CD4-positive, alpha-beta T cell treated with Interleukin-1 beta for 1 hour (primary cell): ENCODE results near the gene FEM1B.
"Not testable (repeated sequence)": the region's sequence is repeated elsewhere in the genome, so short reads cannot be mapped to it uniquely, and the experiment has no call there.

Experiments used
- DNase-seq, 2 donors: peaks; one replicate each; pipeline ENCODE4 v3.0.0-alpha.2; 2020 to 2022

FEM1B gene

DNA sequence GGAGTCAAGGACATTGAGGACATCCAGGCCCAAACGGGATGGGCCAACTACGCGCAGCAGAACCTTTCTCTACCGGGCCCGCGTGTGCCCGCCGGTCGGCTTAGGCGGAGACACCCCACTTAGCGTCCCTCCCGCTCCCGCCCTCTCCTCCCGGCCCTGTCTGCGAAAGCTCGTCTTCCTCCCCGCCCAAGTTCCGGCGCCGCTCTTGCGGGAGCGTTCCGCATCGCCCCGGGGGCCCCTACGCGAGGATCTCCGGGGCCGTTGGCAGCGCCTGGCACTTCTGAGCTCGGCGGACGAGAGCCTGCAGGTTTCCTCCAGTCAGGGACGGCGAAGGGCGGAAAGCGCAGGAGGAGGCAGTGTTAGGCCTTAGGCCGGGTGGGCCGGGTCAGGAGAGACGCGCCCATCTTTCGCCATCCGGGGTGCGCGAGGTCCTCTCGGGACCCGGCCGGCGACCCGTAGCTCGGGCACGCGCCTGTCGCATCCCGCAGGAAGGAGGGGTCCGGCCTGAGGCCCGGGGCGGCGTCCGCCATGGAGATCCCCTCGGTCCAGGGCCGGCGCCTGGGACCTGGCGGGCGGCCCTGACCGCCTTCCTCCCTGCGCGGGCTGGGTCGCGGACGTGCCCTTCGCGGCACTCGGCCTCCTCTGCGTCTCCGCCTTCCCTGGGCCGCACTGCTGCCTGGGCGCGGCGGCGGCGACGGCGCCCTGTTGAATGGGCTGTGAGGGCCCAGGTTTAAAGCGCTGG, at the start of gene FEM1B:
FEM1B (plus strand) TSS at position 143 of the 742 bp plus-strand sequence. CDS start 673 bp downstream, outside the sequence.
- DNase-seq: peak; percentile 89 to 90

DNA sequence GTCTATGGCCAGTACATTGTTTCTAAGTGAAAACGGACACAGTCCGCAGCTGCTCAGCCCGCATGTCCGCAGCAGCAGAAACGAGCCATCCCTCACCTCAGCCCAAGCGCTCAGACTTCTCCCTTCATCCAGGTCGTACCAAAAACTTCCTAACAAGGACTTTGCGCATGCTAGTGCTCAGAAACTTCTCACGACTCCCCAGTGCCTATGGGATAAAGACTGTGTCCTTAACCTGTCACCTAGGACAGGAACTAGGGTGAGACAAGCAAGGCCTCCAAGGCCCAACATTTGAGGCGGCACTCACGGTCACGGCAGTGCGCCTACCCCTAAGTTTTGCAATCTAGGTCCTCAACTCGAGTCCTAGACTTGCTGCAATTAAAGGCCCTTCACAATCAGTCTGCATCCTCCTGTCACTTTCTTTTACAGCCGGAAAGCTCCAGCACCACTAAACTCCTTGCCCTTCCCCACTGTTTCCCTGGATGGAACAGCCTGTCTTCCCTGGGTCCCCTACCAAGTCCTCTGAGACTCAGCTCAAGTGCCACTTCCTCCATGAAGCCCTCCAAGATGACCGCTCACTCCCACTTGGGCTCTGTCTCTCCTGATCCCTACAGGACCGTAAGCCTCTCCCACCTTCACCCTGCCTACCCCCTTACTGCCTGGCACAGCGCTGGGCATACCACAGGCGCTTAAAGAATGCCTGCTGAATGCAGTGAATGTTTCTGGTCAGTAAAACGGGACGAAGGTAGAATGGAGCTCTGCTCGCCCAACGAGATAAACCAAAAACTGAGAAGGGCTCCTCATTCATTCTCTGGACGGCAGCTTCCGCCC, 49.2 kb upstream of the FEM1B start:
- no peak for DNase-seq

DNA sequence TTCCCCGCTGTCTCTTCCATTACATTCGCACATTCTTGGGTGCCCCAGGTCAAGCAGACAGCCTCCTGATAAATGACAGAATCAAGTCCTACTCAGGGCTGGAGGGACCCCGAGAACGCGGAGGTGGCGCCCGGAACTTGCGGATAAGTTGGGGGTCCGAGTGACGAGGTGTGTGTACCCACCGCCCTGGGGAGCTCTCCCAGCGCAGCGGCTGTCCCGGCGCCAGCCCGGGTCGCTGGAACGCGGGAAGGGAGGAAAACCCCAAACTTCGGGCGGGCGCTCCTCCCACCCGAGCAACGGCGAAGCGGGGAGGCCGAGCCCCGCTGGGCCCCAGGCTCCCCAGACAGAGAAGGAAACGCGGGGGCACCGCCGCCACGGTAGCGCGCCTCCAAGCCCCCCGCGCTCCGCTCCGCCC, 48.6 kb upstream of the FEM1B start:
- no peak for DNase-seq

- peak; percentile 80 to 84 for DNase-seq
Observed at GRCh38 chr15:68229386-68230156, 48.0 kb upstream of the FEM1B start, which contains the start of gene CLN6. TSS of gene CLN6 (minus strand) at chr15:68229728. CDS start at chr15:68229584, 144 bp downstream.

GRCh38 chr15:68230157-68231100, 47.1 kb upstream of the FEM1B start:
- DNase-seq: no peak

DNA sequence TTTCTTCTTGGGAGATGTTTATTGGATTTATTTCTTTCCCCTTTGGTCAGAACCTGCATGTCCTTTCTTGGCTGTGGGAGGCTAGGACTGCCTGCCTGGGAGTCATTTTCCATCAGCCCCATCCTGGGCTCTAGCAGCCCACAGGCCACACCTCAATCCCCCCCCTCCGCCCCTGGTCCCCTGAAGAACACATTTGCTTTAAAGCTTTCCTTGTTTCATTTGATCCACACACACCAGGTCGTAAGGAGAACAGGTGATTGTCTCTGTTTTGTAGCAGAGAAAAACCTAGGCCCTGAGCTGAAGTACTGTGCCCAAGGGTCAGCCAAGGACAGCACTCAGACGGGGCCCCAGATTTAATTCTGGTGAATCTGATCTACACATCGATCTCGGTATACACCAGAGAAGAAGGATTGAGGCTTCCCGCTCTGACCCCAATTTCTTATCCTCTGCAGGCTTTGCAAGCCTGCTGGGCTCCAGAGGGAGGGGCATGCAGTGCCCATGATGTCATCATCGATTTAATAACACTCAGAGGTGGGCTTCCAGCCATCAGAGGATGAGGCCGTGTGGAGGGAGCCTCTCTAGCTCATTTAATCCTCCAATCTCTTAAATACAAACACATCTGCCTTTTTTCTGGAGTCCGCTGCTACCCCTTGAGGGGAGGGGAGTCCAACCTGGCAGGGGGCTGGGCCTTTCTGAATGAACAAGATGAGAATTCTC, 46.3 kb upstream of the FEM1B start:
- no peak for DNase-seq

DNA sequence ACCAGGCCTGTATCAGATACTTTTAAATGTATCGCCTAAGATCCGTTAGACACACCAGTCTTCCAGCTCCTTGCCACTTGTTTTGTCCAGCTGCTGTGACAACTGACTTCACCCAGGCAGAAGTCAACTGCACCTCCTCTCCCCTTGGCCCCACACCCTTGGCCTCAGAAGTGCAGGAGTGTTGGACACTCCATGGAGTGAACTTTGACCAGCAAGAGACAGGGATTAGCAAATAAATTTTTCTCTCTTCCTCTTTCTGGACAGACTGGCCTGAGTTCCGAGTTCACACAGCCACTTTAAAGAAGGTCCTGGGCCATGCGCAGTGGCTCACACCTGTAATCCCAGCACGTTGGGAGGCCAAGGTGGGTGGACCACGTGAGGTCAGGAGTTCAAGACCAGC, 45.1 kb upstream of the FEM1B start:
- DNase-seq: no peak

DNA sequence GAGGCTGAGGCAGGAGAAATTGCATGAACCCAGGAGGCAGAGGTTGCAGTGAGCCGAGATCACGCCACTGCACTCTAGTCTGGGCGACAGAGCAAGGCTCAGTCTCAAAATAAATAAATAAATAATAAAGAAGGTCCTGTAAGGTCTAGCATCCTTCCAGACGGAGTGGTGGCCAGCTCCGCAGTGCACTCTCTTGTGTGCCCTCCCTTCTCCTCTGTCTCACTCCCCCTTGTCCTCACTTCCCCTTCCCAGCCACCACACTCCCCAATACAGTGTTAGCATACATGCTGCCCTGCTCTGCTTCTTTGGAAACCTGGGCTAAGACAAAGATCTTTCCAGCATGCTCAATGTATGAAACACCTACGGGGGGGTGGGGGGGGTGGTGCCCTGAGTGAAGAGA, 44.6 kb upstream of the FEM1B start:
- no peak for DNase-seq

GRCh38 chr15:68234060-68234459, 43.5 kb upstream of the FEM1B start:
- no peak for DNase-seq

- not testable (repeated sequence) for DNase-seq
Observed at GRCh38 chr15:68234520-68234919, 43.0 kb upstream of the FEM1B start.

DNA sequence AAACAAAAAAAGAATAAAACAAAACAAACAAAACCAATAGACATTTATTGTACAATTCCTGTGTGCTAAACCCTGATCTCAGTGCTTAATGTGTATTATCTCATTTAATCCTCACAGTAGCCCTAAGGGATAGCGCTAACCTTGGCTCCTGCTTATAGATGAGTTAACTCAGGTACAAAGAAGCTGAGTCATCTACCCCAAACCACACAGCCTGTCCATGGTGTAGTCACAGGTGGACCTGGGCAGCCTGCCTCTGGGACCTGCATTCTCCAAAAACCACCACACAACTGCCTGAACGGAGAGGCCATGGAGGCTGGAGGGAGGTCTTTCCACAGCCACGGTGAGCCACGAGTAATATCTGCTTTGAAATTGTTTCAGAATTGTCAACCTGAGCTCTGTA, 42.5 kb upstream of the FEM1B start:
- DNase-seq: no peak

DNA sequence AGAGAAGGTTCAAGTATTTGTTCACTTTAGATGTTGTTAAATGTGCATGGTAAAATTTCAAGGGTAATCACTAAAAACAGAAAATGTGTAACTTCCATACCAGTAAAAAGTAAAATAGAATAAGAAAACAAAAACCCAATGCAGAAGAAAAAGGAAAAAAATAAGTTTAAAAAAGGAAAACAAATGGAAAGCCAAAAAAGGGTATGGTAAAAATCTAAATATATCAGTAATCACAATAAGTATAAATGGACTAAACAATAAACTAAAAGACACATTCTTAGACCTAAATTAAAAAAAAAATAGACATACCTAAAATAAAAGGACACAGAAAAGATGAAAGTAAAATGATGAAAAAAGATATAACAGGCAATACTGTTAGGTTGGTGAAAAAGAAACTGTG, 38.5 kb upstream of the FEM1B start:
- DNase-seq: no peak

DNA sequence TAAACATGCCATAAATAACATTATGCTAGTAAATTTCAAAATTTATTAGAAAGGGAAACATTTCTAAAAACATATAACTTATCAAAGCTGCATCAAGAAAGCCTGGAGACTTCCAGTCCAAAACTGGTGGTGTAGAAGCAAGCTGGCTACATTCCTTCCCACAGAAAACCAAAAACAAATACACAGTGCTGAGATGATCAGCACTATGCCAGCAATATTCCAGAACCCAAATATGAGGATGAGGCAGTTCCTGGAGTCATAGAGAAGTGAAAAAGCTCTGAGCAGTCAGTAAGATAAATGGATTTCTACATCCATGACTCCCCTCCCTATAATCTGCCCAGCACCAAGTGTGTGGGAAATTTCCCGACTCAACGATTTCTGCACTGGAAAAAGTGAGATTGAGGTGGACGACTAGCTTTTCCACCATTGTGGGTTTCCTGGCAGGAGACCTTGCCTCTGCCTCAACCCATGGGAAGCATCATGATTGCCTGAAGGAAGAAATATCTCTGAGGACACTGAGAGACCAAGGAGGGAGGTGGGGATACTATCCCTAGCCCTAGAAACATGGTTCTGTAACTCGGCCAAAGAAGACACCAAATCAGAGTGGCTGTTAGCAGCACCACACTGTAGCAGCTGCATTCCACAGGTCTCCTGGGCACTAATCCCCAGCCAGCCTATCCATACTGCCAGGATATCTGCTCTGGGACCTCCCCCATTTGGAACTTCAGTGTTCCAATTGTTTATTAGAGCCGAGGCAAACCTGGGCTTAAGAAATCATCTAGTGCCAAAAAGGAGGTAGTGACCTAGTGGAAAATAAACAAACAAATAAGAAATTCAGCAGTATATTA, 36.2 kb upstream of the FEM1B start:
- no peak for DNase-seq

DNA sequence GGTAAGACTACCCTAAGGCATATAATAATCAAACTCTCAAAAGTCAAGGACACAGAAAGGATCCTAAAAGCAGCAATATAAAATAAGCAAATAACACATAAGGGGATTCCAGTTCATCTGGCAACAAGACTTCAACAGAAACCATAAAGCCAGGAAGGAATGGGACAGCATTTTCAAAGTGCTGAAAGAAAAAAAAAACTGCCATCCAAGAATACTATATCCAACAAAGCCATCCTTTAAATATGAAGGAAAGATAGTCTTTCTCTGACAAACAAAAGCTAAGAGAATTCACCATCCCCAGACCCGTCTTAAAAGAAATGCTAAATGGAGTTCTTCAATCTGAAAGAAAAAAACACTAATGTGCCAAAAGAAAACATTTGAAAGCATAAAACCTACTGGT, 33.3 kb upstream of the FEM1B start:
- no peak for DNase-seq

- DNase-seq: no peak
Observed at GRCh38 chr15:68249058-68249713, 28.4 kb upstream of the FEM1B start.

GRCh38 chr15:68252925-68253534, 24.5 kb upstream of the FEM1B start:
- peak; percentile 33 to 67 for DNase-seq

DNA sequence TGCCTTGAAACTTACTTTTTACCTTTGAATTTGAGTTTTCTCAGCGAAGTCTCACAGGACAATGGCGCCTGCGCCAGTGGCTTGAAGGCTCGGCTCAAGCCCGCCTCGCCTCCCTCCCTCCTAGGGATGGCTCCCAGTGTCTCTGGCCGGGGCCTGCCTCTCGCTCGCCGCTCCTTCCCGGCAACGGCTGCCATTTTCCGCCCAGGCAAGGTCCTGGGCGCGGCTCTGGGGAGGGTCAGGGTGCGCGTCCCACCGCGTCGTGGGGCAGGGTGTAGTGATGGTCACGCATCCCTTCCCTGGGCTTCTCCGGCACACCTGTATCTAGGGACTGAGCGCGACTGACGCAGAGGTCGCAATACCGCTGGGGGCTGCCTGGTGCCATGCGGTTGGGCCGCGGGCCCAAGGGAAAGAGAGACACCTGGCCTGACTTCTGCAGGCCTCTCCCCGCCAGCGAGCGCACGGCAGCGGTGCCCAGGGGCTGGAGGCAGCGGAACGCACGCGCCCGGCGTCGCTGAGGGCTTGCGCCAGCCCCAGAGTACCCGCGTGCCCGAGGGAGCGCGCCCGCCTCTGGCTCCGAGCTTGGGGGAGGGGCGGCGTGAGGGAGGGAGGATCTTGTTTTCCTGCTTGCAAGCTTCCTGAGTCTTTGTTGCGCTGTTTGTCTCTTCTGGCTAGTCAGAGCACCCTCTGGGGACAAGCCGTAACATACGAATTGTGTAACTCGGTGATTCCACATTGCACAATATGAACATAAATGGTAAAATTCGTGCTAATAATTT, 20.7 kb upstream of the FEM1B start:
- peak; percentile 62 to 73 for DNase-seq

- DNase-seq: peak in 1 of 2 donors; percentile 17
Observed at GRCh38 chr15:68258692-68259091, 18.9 kb upstream of the FEM1B start.

- DNase-seq: no peak
Observed at GRCh38 chr15:68259883-68260282, 17.7 kb upstream of the FEM1B start.
